ENCODE measurements around the gene PGAM4. TPM values are rescaled to one million over a fixed set of nuclear protein-coding genes. Genes with fewer than 3 reads are reported as not detected.

The PGAM4 gene
- not detected for total RNA-seq

DNA sequence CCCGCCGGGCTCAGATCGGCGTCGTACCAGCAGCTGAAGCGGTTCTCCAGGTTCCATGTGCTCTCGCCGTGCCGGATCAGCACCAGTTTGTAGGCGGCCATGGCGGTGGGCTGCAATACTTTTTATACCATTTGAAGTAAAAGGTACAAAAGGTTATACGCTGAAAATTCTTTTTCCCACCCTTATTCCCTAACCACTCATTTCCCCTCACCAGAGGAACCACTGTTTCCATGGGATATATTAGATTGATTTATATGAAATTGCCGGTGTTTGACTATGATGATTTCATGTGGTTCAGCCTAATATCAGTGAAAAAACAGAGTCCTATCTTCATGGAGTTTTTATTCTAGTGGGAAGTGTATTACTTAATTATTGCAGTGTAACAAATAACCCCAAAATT, at the start of gene PGAM4:
PGAM4 (minus strand) TSS at position 101 of the 400 bp plus-strand sequence; CDS start at position 101, 0 bp downstream.
- no peaks in the 10 kb centered on the region for H3K36me3 ChIP-seq
- H3K4me3 ChIP-seq, result no peak within 1 kb of the TSS
- H3K4me1 ChIP-seq (replicated peaks), result no peaks in the 10 kb centered on the region
- TF ChIP-seq POLR2AphosphoS5 (IDR thresholded peaks at IDR 0.05), result no peak
- H3K27me3 ChIP-seq (replicated peaks; ENCODE audit: insufficient read depth), result no peaks in the 10 kb centered on the region
- 100% methylated on average over 9 of the region's 13 CpGs for WGBS
- intact Hi-C loops (cut with DNase I), result no loop called here
- H3K9me3 ChIP-seq, result no peaks in the 10 kb centered on the region
- no peak for DNase-seq (ENCODE audit: low spot score)
- no peak within 1 kb of the TSS for H3K27ac ChIP-seq

DNA sequence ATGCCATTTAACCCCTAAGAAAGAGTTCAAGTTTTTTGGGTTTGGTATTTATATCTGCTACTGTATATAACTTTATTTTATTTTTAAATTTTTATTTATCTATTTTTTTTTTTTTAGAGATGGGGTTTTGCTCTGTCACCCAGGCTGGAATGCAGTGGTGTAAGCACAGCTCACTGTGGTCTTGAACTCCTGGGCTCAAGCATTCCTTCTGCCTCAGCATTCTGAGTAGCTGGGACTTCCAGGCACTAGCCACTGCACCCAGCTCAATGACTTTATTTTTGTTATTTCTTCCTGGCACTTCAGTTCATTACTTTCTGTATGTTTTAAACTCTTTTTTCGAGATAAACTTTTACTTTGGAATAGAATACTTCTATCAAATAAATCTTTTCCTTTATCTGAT, 42.4 kb upstream of the PGAM4 start:
- DNase-seq (ENCODE audit: low spot score), result no peak
- Histone ChIP-seq H3K27ac (no peak overlapping the region), H3K9me3 (no peaks in the 10 kb centered on the region), H3K4me1 (replicated peaks) (no peaks in the 10 kb centered on the region), H3K27me3 (replicated peaks; ENCODE audit: insufficient read depth) (no peaks in the 10 kb centered on the region), H3K36me3 (no peaks in the 10 kb centered on the region), H3K4me3 (no peak overlapping the region)
- WGBS, result 100% methylated on average over 1 of the region's 1 CpG
- TF ChIP-seq, protein P1, sequence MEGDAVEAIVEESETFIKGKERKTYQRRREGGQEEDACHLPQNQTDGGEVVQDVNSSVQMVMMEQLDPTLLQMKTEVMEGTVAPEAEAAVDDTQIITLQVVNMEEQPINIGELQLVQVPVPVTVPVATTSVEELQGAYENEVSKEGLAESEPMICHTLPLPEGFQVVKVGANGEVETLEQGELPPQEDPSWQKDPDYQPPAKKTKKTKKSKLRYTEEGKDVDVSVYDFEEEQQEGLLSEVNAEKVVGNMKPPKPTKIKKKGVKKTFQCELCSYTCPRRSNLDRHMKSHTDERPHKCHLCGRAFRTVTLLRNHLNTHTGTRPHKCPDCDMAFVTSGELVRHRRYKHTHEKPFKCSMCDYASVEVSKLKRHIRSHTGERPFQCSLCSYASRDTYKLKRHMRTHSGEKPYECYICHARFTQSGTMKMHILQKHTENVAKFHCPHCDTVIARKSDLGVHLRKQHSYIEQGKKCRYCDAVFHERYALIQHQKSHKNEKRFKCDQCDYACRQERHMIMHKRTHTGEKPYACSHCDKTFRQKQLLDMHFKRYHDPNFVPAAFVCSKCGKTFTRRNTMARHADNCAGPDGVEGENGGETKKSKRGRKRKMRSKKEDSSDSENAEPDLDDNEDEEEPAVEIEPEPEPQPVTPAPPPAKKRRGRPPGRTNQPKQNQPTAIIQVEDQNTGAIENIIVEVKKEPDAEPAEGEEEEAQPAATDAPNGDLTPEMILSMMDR (IDR thresholded peaks at IDR 0.05), result no peak
- no peak for TF ChIP-seq POLR2A (IDR thresholded peaks at IDR 0.05)
- TF ChIP-seq POLR2AphosphoS5 (IDR thresholded peaks at IDR 0.05), result no peak
- intact Hi-C loops (cut with DNase I), result no loop called here

DNA sequence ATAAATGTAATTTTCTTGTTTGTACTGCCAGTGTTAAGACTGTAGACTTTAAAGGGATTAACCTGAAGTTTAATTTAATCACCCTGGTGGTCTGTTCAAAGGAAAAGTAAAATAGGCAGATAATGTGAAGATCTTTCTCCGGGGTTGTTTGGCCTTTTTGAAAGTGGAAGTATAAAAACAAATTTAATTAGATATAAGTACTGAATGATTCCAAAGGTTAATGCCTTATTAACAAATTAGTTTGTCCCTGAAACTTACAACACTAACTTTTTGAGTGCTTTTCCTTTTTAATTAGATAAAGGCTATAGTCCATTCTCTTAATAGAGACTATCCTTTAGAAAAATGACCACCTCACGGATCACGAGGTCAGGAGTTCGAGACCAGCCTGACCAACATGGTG, 10.4 kb upstream of the PGAM4 start:
- WGBS, result 98% methylated on average over 4 of the region's 4 CpGs
- no peaks in the 10 kb centered on the region for H3K4me1 ChIP-seq (replicated peaks)
- no peak overlapping the region for H3K27ac ChIP-seq
- DNase-seq (ENCODE audit: low spot score), result no peak
- no peaks in the 10 kb centered on the region for H3K9me3 ChIP-seq
- H3K36me3 ChIP-seq, result no peaks in the 10 kb centered on the region
- no peak overlapping the region for H3K4me3 ChIP-seq
- TF ChIP-seq, protein P1 (IDR thresholded peaks at IDR 0.05), result no peak
- no peak for TF ChIP-seq POLR2A (IDR thresholded peaks at IDR 0.05)
- intact Hi-C loops (cut with DNase I), result no loop called here
- no peaks in the 10 kb centered on the region for H3K27me3 ChIP-seq (replicated peaks; ENCODE audit: insufficient read depth)

DNA sequence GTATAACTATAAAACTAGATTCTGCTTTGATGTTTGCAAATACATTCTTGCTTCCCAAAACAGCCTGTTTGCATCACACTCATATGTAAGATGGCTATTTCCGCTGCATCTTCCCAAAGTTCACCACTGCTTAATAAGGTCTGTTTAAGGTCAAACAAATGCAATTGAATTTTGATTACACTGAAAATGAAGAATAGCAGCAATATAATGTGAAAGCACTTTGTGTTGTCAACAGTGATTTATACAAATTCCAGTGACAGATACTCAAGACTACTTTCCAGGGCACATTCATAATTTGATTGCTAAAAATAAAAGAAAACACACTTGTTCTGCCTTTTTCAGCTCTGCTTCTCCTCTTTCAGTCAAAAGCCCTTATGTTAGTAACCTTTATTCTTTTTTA, 8.1 kb upstream of the PGAM4 start:
- no peak overlapping the region for H3K27ac ChIP-seq
- H3K4me1 ChIP-seq (replicated peaks), result no peaks in the 10 kb centered on the region
- no peak overlapping the region for H3K4me3 ChIP-seq
- TF ChIP-seq, protein P1 (IDR thresholded peaks at IDR 0.05), result no peak
- TF ChIP-seq POLR2A (IDR thresholded peaks at IDR 0.05) (no peak), POLR2AphosphoS5 (IDR thresholded peaks at IDR 0.05) (no peak)
- H3K27me3 ChIP-seq (replicated peaks; ENCODE audit: insufficient read depth), result no peaks in the 10 kb centered on the region
- 92% methylated on average over 1 of the region's 1 CpG for WGBS
- no peaks in the 10 kb centered on the region for H3K9me3 ChIP-seq
- no peak for DNase-seq (ENCODE audit: low spot score)
- intact Hi-C loops (cut with DNase I), result no loop called here
- H3K36me3 ChIP-seq, result no peaks in the 10 kb centered on the region

DNA sequence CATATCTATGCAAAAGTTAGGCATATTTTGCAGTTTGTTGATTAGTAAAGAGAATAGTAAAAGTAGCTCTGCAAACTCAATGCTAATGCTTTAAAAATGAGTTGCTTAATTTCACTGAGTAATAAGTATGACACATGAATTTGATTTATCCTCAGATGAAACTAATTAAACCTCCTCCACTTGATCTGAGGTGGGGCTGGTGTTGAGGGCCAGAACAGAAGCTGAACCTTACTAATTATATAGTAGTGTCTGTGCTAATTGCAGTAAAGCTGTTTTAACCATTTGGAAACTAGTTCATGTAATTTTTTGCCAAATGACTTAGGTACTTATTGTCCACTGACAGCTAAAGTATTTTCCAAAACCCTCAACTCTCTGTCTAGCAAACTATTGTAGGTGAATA, 7.7 kb upstream of the PGAM4 start:
- Histone ChIP-seq H3K27ac (no peak overlapping the region), H3K4me1 (replicated peaks) (no peaks in the 10 kb centered on the region), H3K36me3 (no peaks in the 10 kb centered on the region), H3K27me3 (replicated peaks; ENCODE audit: insufficient read depth) (no peaks in the 10 kb centered on the region), H3K9me3 (no peaks in the 10 kb centered on the region), H3K4me3 (no peak overlapping the region)
- intact Hi-C loops (cut with DNase I), result no loop called here
- TF ChIP-seq POLR2AphosphoS5 (IDR thresholded peaks at IDR 0.05), result no peak
- TF ChIP-seq, protein P1 (IDR thresholded peaks at IDR 0.05), result no peak
- no peak for TF ChIP-seq POLR2A (IDR thresholded peaks at IDR 0.05)
- DNase-seq (ENCODE audit: low spot score), result no peak

Measured in prostate gland (tissue), 2 donors.